Epidermal melanocyte (primary cell): ENCODE results near the gene SMC5.
A peak's percentile ranks its signal among the peaks of the same experiment; 100 is the strongest.
"Not testable (repeated sequence)": the region's sequence is repeated elsewhere in the genome, so short reads cannot be mapped to it uniquely, and the experiment has no call there.

Experiments
- DNase-seq: peaks from one replicate; pipeline ENCODE4 v3.0.0; 2011; ENCODE audit warnings: low spot score; ENCODE audit not compliant: insufficient read length

The SMC5 gene

GRCh38 chr9:70258692-70259511 lies at the start of gene SMC5:
Gene SMC5 (plus strand): TSS chr9:70258978. CDS start chr9:70259079, 101 bp downstream.
- DNase-seq, result peak; percentile 79

- no peak for DNase-seq
These were observed 41.7 kb upstream of the SMC5 start for GRCh38 chr9:70217029-70217428.

GRCh38 chr9:70218767-70219166 lies 40.0 kb upstream of the SMC5 start:
- DNase-seq, result no peak

GRCh38 chr9:70220216-70220615 lies 38.6 kb upstream of the SMC5 start:
- DNase-seq, result no peak

GRCh38 chr9:70222354-70222753 lies 36.4 kb upstream of the SMC5 start:
- DNase-seq, result no peak

GRCh38 chr9:70228118-70228517 lies 30.7 kb upstream of the SMC5 start:
- no peak for DNase-seq

GRCh38 chr9:70228611-70229010 lies 30.2 kb upstream of the SMC5 start:
- DNase-seq, result no peak

GRCh38 chr9:70229026-70229425 lies 29.8 kb upstream of the SMC5 start:
- no peak for DNase-seq

GRCh38 chr9:70229579-70229978 lies 29.2 kb upstream of the SMC5 start:
- DNase-seq, result no peak

GRCh38 chr9:70232476-70232875 lies 26.3 kb upstream of the SMC5 start:
- no peak for DNase-seq

- DNase-seq, result not testable (repeated sequence)
These were observed 24.6 kb upstream of the SMC5 start for GRCh38 chr9:70234208-70234607.

GRCh38 chr9:70245952-70246351 lies 12.8 kb upstream of the SMC5 start:
- DNase-seq, result not testable (repeated sequence)

GRCh38 chr9:70250221-70250620 lies 8.6 kb upstream of the SMC5 start:
- DNase-seq, result no peak

- no peak for DNase-seq
These were observed 3.3 kb upstream of the SMC5 start for GRCh38 chr9:70255486-70255885.

GRCh38 chr9:70256123-70256551 lies 2.6 kb upstream of the SMC5 start:
- no peak for DNase-seq

GRCh38 chr9:70257502-70257901 lies 1.3 kb upstream of the SMC5 start:
- no peak for DNase-seq

- no peak for DNase-seq
These were observed 637 bp upstream of the SMC5 start for GRCh38 chr9:70257991-70258691.

GRCh38 chr9:70259512-70259802 lies 679 bp downstream of the SMC5 start:
- no peak for DNase-seq

GRCh38 chr9:70260007-70260443 lies 1.2 kb downstream of the SMC5 start:
- DNase-seq, result no peak

- DNase-seq, result no peak
These were observed 1.8 kb downstream of the SMC5 start for GRCh38 chr9:70260606-70261005.

GRCh38 chr9:70261131-70261870 lies 2.5 kb downstream of the SMC5 start:
- DNase-seq, result no peak

GRCh38 chr9:70262366-70262765 lies 3.6 kb downstream of the SMC5 start:
- no peak for DNase-seq
